HepG2 (cell line): ENCODE results near the gene NR2C1. TPM values are rescaled to one million over a fixed set of nuclear protein-coding genes. Genes with fewer than 3 reads are reported as not detected.

Experiments used
- AHDC1 ChIP-seq: sonication (generic); formaldehyde crosslinking; IDR thresholded peaks from 2 replicates; pipeline ENCODE4 v1.5.1; 2020; ENCODE audit warnings: mild to moderate bottlenecking, missing genetic modification reagents, borderline replicate concordance
- CBX2 ChIP-seq, 2 experiments: fragments of 200-600 bp in 1 of 2; sonication (generic); formaldehyde crosslinking in 1 of 2; IDR thresholded peaks; 2 replicates each; pipeline versions ENCODE4 v1.7.0 to v1.8.1; 2018 to 2022; ENCODE audit warnings: low read depth in 2 of 2, low read length in 1 of 2, mild to moderate bottlenecking in 1 of 2, missing genetic modification reagents in 1 of 2
- HES4 ChIP-seq: sonication (generic); formaldehyde crosslinking; IDR thresholded peaks from 2 replicates; pipeline ENCODE4 v1.9.0; 2021; ENCODE audit warnings: mild to moderate bottlenecking, missing genetic modification reagents, borderline replicate concordance
- LCORL ChIP-seq, 2 experiments: fragments of 450-650 bp in 1 of 2; sonication (generic) in 1 of 2; formaldehyde crosslinking in 1 of 2; IDR thresholded peaks; 2 replicates each; pipeline versions ENCODE4 v1.5.0 to v1.6.1; 2017 to 2020; ENCODE audit warnings: antibody characterized with exemption in 1 of 2, missing genetic modification reagents in 1 of 2
- POLR2A ChIP-seq, 2 experiments: IDR thresholded peaks; 2 replicates each; pipeline ENCODE4 v1.6.1; 2011; ENCODE audit warnings: low read depth in 2 of 2, low read length in 2 of 2, mild to moderate bottlenecking in 1 of 2, moderate library complexity in 1 of 2; ENCODE audit not compliant: insufficient read depth in 1 of 2
- SRSF1 ChIP-seq: fragments of 200-400 bp; formaldehyde crosslinking; optimal IDR thresholded peaks from 2 replicates; pipeline ENCODE3; 2017; ENCODE audit warnings: mild to moderate bottlenecking, low read depth, low read length, moderate library complexity
- ZNF350 ChIP-seq: sonication (generic); formaldehyde crosslinking; IDR thresholded peaks from 2 replicates; pipeline ENCODE4 v1.4.0; 2020; ENCODE audit warnings: mild to moderate bottlenecking, low read depth, missing genetic modification reagents, borderline replicate concordance
- ZNF362 ChIP-seq: sonication (generic); formaldehyde crosslinking; IDR thresholded peaks from 2 replicates; pipeline ENCODE4 v1.4.0; 2020; ENCODE audit warnings: missing genetic modification reagents, mild to moderate bottlenecking, borderline replicate concordance
- ZNF446 ChIP-seq: sonication (generic); formaldehyde crosslinking; IDR thresholded peaks from 2 replicates; pipeline ENCODE4 v1.5.0; 2020; ENCODE audit warnings: mild to moderate bottlenecking, missing genetic modification reagents
- ZNF609 ChIP-seq: sonication (generic); formaldehyde crosslinking; IDR thresholded peaks from 2 replicates; pipeline ENCODE4 v1.4.0; 2020; ENCODE audit warnings: mild to moderate bottlenecking, missing genetic modification reagents, borderline replicate concordance
- ZNF772 ChIP-seq: sonication (generic); formaldehyde crosslinking; IDR thresholded peaks from 2 replicates; pipeline ENCODE4 v1.5.0; 2020; ENCODE audit warnings: mild to moderate bottlenecking, missing genetic modification reagents
- polyA plus RNA-seq, 8 experiments: library from polyadenylated mRNA; depleted of rRNA in 3 of 8; stranded (reverse) in 7 of 8; unstranded in 1 of 8; fragments of >200 nt; fragmentation: Illumina TruSeq in 4 of 8; extraction: Trizol in 4 of 8; gene quantifications; 2 replicates each; pipeline versions ENCODE4 v1.2.1 to v1.2.3, GENCODE V29; 2011 to 2016; ENCODE audit warnings: low read depth in 4 of 8, missing spikeins in 1 of 8, mixed read lengths in 1 of 8; ENCODE audit not compliant: insufficient read depth in 1 of 8
- total RNA-seq, 5 experiments: library from RNA; depleted of rRNA; stranded (reverse); fragments of >200 nt; fragmentation: Illumina TruSeq; extraction: Trizol; gene quantifications; 2 replicates each; pipeline ENCODE4 v1.2.3, GENCODE V29; 2016; ENCODE audit warnings: low read depth in 1 of 5
- TF ChIP-seq, protein P1 (sequence below): sonication (generic); formaldehyde crosslinking; IDR thresholded peaks from 2 replicates; pipeline ENCODE4 v1.8.0; 2023; ENCODE audit warnings: mild to moderate bottlenecking, missing genetic modification reagents

NR2C1 gene
- total and polyA plus RNA-seq, 2 of the 13 experiments (the other 11 are each of a cell fraction or from before 2014, with no cell fraction given), result 38.0 to 70.8 TPM

GRCh38 chr12:95072900-95073697 lies at the start of gene NR2C1 (continued):
- TF ChIP-seq SRSF1 (peak; percentile 59), CBX2 (IDR thresholded peaks at IDR 0.05; ENCODE audit: low read depth, low read length) (no peak), CBX2 (CRISPR knock-in tag; IDR thresholded peaks at IDR 0.05; ENCODE audit: low read depth) (no peak), AHDC1 (CRISPR knock-in tag) (peak; percentile 58; the same call in 1 of the 2 replicates), ZNF446 (no peak; the same call in 1 of the 2 replicates), ZNF362 (CRISPR knock-in tag) (no peak), ZNF609 (CRISPR knock-in tag) (peak; percentile 58; the same call in 1 of the 2 replicates), HES4 (peak; percentile 77), ZNF772 (CRISPR knock-in tag) (peak; percentile 56; the same call in 1 of the 2 replicates), LCORL (IDR thresholded peaks at IDR 0.05) (no peak), LCORL (CRISPR knock-in tag; IDR thresholded peaks at IDR 0.05) (peak; percentile 94), POLR2A (IDR thresholded peaks at IDR 0.05; ENCODE audit: insufficient read depth in 1 of 2, low read depth in 2 of 2, low read length in 2 of 2) (peak; percentile 65 to 66), ZNF350 (CRISPR knock-in tag) (peak; percentile 31; the same call in 1 of the 2 replicates)
- TF ChIP-seq, protein P1, sequence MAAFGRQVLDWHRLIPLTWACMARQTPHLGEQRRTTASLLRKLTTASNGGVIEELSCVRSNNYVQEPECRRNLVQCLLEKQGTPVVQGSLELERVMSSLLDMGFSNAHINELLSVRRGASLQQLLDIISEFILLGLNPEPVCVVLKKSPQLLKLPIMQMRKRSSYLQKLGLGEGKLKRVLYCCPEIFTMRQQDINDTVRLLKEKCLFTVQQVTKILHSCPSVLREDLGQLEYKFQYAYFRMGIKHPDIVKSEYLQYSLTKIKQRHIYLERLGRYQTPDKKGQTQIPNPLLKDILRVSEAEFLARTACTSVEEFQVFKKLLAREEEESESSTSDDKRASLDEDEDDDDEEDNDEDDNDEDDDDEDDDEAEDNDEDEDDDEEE (CRISPR knock-in tag), result peak; percentile 87
